HG02678 (cell line): ENCODE measurements around the gene CLIC3.
A peak's percentile ranks its signal among the peaks of the same experiment; 100 is the strongest.
"Not testable (repeated sequence)": the region's sequence is repeated elsewhere in the genome, so short reads cannot be mapped to it uniquely, and the experiment has no call there.

ENCODE experiments used
- ATAC-seq: cut with Tn5 transposase; IDR thresholded peaks from one replicate; pipeline ENCODE4 v1.9.1; 2021; ENCODE audit warnings: mild to moderate bottlenecking, moderate library complexity; ENCODE audit not compliant: unreplicated experiment

Gene CLIC3

DNA sequence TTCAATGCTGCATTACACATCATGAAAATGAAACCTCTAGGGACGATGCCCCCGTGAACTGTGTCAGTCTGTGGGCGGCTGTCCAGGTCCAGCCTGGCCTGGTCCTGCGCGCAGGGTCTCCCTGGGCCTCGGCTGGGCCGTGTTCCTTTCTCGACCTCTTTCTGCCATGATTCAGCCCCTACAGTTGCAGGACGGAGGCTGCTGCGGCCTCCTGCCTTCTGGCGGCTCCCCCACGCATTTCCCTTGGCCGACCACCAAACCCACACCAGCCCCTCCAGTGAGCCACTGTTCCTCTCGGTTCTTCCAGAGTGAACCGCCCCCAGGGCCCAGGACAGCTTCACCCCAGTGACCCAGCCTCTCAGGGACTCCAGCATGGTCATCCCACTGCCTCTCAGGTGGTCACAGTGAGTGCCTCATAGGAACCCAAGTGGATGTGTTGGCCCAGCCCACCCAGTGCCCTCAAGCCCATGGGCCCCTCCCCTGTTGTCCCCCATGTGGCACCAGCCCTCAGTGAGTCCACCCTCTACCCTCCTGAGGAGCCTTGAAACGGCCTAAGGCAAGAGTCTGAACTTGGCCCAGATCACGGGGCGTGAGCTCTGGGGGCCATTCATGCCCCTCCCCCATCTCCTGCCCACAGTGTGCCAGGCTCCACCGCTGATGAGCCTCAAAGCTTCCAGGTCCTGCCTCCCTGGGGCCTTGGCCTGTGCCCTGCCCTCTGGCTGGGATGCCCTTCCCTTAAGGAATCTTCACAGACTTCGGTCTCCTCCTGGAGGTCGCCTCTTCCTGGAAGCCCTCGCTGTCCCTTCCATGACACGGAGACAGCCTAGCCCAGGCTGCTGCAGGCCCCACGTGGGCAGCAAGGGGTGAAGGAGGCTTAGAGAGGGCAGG, 10.0 kb upstream of the CLIC3 start:
- no peak for ATAC-seq

DNA sequence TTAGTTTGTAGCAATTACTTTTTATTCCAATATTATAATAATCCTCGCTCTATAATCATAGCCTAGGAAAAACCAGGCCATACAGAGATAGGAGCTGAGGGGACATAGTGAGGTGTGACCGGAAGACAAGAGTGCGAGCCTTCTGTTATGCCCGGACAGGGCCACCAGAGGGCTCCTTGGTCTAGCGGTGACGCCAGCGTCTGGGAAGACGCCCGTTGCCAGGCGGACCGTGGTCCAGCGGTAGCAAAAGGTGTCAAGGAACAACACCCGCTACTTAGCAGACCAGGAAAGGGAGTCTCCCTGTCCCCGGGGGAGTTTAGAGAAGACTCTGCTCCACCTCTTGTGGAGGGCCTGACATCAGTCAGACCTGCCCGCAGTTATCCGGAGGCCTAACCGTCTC, 7.9 kb upstream of the CLIC3 start:
- ATAC-seq: not testable (repeated sequence)

DNA sequence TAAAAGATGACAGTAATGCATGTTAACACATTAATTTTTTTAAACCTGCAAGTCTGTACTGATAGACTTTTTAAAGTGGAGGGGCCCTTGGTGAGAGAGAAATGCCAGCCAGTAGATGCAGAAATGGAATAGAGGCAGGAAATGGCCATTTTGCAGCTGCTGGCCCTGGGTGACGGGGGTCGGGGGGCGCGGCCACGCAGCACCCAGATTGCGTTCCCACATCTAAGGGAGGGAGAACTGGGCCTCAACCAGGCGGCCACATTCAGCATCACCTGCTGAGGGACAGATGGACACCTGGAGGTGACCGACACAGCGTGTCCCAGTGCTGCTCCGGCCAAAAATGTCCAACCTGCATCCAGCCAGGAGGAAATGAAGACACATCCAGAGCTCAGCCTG, 6.3 kb upstream of the CLIC3 start:
- ATAC-seq: no peak

DNA sequence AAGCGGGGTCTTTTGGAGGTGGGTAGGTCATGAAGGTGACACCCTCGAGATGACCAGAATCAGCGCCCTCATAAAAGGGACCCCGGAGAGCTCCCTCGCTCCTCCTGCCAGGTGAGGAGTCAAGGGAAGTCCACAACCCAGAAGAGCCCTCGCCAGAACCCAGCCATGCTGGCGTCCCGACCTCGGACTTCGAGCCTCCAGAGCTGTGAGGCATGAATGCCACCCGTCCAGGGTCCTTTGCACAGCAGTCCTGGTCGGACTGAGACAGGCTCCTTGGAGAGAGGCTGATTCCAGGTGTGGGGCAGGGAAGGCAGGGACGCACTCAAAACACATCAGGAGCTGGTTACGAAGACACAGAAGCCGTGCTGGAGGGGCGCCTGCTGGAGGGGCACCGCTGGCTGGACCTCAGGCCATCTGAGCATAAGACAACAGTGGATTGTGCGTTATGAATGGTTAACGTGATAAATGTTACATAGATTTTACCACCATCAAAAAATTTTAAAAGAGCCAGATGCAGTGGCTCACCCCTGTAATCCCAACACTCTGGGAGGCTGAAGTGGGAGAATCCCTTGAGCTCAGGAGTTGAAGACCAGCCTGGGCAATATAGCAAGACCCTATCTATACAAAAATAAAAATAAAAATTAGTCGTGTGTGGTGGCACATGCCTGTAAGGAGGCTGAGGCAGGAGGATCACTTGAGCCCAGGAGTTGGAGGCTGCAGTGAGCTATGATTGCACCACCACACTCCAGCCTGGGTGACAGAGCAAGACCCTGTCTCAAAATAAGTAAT, 5.7 kb upstream of the CLIC3 start:
- no peak for ATAC-seq

DNA sequence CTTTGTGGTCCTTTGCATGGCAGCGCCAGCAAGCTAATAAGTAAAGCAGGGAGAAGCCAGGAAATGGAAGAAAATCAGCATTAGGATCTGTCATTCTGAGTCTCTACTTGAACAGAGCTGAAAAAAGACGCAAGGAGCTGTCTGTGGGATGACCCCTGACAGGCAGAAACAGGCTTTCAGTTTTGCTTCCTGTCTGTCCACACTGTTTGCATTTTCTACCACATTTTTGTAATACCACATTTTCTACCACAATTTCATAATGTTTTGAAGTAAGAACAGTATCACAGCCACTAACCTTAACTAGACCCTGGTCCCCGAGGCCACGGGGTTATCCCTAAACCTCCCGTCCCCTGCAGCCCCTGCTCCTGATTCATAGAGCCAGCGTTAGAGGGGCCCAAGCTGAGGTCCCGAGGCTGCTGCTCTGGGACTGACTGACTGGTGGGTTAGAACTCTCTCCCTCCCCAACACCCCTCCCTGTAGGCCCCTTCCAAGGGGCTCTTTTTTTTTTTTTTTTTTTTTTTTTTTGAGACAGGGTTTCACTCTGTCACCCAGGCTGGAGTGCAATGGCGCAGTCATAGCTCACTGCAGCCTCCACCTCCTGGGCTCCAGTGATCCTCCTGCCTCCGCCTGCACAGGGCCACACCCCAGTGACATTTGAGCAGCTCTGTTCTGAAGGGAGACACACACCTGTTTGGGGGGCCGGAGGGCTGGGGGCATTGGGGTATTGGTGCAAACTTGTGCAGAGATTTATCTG, 4.0 kb upstream of the CLIC3 start:
- peak; percentile 75 for ATAC-seq

DNA sequence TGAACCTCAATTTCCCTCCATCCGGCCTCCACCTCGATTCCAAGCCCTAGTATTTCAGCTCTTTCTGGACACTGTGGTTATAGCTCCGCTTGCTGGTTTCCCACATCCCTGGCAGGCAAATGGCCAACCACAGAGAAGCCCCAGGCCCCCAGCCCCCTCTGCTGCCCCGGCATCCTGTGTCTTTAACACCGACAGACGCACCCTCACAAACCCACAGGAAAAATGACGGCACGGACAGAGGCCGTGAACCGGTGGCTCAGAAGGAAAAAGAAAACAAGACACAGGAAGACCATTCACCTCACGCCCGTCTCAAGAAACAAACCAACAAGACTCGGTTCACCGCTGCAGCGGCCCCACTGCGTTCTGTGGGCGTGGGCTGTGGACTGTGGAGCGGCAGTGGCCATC, 1.5 kb upstream of the CLIC3 start:
- ATAC-seq: no peak

DNA sequence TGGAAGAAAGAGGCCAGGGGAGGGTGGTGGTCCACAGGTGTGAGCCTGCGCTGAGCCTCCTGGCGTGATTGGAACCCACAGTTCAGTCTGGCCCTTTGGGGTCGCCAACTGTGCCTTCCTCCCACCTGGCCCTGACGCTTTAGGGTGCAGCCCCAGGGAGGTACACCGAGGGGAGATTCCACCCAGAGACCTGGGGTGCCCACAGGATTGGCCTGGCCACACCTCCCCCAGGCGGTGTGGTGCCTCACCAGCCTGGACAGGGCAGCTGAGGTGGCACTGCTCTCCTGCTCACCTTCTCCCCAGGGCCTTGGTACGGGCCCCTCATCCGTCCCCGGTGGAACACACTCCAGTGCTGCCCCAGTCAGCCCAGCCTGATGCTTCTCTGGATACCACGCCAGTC, 1.0 kb upstream of the CLIC3 start:
- no peak for ATAC-seq

DNA sequence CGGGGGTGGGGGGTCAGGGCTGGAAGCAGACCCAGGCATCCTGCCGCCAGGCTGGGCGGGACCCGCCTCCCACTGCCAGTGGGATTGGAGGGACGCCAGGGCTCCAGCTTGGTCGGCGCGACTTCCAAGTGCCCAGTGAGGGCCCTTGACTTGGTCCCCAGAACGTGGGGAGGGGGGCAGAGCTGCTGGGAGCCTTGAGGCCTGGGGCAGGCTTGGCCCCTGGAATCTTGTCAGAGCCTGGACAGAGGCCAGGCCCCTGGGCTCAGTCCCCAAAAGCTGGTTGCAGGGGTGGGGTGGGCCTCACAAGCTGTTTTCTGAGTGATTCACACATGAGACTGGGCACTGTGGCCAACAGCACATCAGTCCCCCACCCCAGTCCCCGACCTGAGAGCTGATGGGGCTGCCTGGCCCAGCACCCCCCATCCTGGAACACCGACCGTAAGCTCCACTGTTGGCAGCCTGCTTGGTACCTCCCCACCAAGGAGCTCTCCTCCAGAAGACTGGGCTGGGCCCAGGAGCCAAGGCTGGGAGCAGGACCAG, 526 bp downstream of the CLIC3 start:
- no peak for ATAC-seq

DNA sequence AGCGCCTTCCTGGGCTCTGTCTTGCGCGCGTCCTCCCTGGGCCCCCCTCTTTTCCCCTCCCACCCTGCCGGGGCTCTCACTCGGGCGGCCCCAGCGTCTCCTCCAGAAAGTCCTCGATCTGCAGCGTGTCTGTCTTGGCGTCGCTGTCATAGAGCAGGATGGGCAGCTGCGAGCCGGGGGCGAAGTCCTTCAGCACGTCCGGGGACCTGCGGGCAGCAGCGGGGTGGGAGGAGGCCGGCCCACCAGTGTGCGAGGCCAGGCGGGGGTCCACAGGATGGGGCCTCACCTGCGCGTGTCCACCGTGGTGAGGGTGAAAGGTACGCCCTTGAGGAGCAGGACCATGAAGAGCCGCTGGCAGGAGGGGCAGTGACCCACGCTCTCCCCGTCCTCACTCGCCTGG, 1.0 kb downstream of the CLIC3 start:
- no peak for ATAC-seq

DNA sequence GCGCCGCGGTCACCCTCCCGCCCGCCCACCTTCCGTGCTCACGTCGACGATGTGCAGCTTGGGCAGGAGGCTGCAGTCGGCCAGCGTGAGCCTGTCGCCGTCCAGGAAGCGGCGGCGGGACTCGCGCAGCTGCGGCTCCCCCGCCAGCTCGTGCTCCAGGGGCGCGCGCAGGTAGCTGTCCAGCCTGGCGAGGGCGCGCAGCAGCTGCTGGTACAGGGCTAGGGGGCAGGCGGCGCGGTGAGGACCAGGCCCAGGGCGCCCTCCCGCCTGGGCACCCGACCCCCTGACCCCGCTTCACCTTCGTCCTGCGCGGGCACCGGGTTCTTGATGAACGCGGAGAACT, 1.5 kb downstream of the CLIC3 start:
- ATAC-seq: no peak

DNA sequence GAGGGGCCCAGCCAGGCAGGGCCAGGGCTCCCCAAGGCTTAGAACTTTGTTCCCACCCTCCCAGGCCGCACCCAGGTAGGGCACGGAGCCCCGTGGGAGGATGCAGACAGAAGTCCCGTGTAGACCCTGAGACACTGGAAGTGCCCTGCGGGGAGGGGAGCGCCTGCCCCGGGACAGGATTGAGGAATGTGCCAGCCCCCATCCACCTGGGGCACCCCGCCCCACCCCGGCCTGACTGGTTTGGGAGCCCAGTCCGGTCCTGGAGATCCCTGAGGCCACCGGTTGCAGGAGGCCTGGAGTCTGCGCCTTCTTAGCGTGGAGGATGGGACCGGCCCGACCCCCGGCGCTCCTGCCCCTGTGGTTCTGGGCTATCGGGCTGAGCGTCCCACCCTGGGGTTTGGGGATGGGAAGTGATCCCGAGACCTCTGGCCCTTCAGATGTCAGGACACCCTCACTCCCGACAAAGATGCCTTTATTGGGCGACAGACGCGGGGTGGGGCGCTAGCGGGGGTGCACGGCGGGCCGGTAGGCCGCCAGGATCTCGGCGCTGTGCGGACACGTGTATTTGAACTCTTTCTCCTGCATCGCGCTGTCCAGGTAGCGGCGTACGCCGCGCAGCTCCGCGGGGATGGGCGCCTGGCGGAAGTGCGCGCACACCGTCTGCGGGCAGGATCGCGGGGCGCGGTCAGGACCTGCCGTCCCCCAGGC, 2.0 kb downstream of the CLIC3 start:
- no peak for ATAC-seq

DNA sequence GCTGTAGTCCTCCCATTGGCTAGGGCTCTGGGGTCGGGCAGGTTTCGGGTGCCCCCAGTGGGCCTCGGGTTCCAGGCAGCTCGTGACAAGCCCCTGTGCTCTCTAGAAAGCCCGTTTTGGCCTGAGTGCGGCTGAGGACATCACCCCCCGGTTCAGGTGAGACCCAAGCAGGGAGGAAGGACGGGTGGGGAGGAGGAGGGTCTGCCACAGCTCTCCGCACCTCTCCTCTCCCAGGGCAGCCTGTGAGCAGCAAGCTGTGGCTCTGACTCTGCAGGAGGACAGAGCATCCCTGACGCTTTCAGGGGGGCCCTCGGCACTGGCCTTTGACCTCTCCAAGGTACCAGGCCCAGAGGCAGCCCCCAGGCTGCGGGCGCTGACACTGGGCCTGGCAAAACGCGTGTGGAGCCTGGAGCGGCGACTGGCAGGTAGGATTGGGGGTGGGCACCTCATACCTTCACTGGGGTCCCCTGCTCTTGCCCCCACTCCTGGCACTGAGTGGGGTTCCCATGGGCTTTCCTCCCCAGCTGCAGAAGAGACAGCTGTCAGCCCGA, 3.5 kb downstream of the CLIC3 start:
- no peak for ATAC-seq

DNA sequence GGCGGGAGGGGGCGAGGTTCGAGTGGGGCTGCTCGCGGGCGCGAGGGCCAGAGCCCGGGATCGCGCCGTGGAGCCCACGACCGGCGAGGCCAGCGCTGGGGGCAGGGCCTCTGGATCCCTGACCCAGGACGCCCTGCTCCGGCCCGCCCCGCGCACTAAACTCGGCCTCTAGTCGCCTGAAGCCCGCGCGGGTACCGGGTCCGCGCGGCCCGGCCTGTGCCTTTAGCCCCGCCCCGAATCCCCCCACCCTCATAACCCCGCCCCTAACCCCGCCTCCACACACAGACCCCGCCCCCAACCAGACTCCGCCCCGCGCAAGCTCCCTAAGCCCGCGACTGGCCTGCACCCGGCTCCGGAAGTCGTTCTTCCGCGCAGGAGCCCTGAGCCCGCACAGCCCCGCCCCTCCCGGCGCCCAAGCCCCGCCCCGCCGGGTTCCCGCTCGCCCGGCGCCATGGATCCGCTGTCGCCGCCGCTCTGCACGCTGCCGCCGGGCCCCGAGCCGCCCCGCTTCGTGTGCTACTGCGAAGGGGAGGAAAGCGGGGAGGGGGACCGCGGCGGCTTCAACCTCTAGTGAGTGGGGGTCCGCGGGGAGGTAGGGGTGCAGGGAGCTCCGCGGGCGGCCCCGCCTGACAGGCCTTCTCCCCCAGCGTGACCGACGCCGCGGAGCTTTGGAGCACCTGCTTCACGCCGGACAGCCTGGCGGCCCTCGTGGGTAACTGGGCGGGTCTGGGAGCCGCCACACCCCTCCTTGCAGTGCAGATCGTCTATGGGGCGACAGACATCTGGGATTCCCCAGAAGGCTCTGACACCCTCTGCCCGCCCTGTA, 4.2 kb downstream of the CLIC3 start, which contains the start of gene PAXX:
PAXX (plus strand) TSS at position 430 of the 826 bp plus-strand sequence; CDS start at position 452, 22 bp downstream.
- peak; percentile 76 for ATAC-seq

DNA sequence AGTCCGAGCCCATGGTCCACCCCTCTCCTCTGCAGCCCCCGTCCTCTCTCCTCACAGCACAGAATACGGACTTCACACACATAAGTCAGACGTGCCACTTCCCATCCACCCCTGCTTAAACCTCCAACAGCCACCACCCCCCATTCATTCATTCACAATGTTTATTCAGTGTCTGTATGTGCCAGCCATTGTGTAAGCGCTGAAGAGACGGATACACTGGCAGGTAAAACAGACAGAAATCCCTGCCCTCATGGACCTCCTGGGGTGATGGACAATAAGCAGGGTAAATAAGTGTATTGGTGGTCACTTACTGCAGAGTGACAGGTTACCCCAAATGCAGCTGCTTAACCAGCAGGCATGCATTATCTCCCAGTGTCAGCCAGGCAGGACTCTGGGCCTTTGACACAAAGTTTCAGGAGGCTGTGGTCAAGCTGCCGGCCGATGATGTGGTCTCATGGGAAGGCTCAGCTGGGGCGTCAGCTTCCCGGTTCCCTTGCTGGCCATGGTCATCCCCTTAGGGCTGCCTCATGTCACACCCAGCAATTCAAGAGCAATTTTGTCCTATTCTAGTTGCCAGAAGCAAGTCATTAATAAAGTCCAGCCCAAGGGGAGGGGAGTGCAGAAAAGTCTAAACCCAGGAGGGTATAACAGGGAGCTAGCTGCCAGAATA, 6.0 kb downstream of the CLIC3 start:
- no peak for ATAC-seq

DNA sequence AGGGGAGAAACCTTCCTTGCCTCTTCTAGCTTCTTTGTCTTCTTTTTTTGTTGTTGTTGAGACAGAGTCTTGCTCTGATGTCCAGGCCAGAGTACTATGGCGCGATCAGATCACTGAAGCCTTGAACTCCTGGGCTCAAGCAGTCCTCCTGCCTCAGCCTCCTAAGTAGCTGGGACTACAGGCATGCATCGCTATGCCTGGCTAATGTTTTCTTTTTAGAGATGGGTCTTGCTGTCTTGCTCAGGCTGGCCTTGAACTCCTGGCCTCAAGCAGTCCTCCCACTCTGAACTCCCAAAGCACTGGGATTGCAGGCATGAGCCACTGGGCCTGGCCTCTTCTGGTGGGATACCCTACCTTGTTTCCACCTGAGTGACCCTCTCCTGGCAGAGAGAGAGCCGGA, 7.5 kb downstream of the CLIC3 start:
- no peak for ATAC-seq

DNA sequence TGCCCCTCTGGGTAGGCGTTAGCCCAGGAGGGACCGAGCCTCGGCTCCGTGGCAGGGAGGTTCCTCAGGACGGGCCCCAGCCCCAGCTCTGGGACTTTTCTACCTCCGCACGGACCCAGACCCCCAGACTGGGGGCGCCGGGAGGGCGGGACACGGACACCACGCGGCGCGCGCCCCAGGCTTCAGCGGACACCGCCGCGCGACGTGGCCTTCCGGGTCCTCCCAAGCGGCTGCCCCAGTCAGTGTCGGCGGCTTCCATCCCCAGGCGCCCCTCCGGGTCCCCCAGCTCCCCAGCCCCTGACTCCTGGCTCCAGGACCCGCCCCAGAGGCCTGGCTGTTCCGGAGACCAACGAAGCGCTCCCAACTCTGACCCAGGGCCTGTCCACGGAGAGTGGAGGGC, 10.5 kb downstream of the CLIC3 start:
- no peak for ATAC-seq

DNA sequence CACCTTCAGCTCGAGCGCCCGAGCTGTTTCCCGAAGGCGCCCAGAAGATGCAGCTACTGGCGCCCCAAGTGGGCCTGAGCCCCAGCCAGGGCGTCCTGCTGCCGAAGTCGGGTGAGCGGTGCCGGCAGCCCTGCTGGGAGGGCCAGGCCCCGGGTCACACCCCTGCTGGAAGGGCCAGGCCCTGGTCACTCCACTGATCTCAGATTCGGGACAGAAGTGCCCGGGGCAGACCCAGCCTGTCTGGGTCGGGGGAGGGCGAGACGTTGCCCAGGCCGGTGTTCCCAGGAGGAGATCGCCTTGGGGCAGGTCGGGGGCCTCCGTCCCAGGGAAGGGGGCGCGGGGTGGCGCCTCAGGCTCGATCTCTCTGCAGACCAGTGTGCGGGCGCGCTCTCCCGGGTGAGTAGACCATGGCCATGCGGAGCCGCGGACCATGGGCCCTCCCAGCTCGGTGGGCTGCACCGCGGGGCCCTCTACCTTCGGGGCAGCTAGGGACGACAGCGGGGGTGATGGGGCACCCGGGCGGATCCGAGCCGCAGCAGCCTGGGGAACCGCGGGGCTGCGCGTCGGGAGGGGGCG, 11.3 kb downstream of the CLIC3 start:
- no peak for ATAC-seq

DNA sequence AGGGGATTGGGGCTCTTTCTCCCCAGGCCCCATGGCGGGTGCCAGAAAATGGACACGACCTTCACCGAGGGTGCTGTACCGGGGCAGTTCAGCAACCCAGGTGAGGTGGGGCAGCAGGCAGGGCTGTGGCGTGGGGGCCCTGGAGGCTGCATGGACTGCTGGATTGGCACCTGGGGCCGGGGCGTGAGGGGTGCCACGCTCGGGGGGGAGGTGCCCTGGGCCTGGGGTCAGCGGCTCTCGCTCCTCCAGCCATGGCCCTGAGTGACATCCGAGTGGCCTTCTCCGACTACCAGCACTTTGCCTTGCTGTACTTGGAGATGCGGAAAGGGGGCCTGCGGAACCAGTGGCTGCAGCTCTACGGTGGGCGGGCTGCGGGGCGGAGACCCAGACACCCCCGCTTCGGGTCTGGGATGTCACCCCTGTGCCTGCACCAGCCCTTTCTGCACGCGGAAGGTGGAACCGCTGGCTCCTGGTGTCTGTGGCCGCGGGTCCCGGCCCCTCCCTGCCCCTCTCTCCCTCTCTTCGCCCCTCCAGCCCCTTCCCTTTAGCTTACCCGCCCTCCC, 11.8 kb downstream of the CLIC3 start:
- ATAC-seq: no peak
